CD4-positive, alpha-beta T cell (primary cell): ENCODE data around the gene COX8C. TPM values are rescaled to one million over a fixed set of nuclear protein-coding genes. Genes with fewer than 3 reads are reported as not detected.
"Not testable (repeated sequence)": the region's sequence is repeated elsewhere in the genome, so short reads cannot be mapped to it uniquely, and the experiment has no call there.

ENCODE experiments used
- ATAC-seq: fragments of 200-7000 bp; cut with Tn5 transposase; one replicate; pipeline ENCODE4 v1.10.0; 2022; ENCODE audit warnings: mild to moderate bottlenecking; ENCODE audit not compliant: poor library complexity
- CTCF ChIA-PET: fragments of 350-600 bp; sonication (Branson Sonifier 250); formaldehyde crosslinking; loops from one replicate; lab custom pipeline; 2021; ENCODE audit warnings: antibody characterized with exemption, inconsistent platforms; lab: Charles Lee
- POLR2A ChIA-PET: fragments of 350-600 bp; sonication (Branson Sonifier 250); formaldehyde crosslinking; loops from one replicate; lab custom pipeline; 2021; ENCODE audit warnings: antibody characterized with exemption, inconsistent platforms; lab: Charles Lee
- DNase-seq, 14 experiments: peaks; one replicate each; pipeline ENCODE4 v3.0.0-alpha.2; 2013 to 2020; ENCODE audit warnings: mixed read lengths in 2 of 14
- H3K27ac ChIP-seq, 2 donors: one replicate each; pipeline versions ENCODE4 v1.5.1 to v1.7.0; 2013; ENCODE audit warnings: low read length in 2 of 2, low read depth in 1 of 2, mild to moderate bottlenecking in 1 of 2
- H3K27me3 ChIP-seq, 2 experiments: 1 replicate in 1 of 2; 2 replicates in 1 of 2; pipeline versions ENCODE4 v1.6.1 to v1.7.0; 2013; ENCODE audit warnings: low read length in 2 of 2, control low read depth in 1 of 2, mild to moderate bottlenecking in 1 of 2, moderate library complexity in 1 of 2; ENCODE audit not compliant: insufficient read depth in 2 of 2, control insufficient read depth in 1 of 2
- H3K36me3 ChIP-seq: one replicate; pipeline ENCODE4 v1.6.1; 2013; ENCODE audit warnings: low read length, control low read depth; ENCODE audit not compliant: insufficient read depth
- H3K4me1 ChIP-seq: one replicate; pipeline ENCODE4 v1.6.1; 2013; ENCODE audit warnings: low read length, control low read depth; ENCODE audit not compliant: insufficient read depth
- H3K4me3 ChIP-seq: one replicate; pipeline ENCODE4 v1.5.1; 2013; ENCODE audit warnings: mild to moderate bottlenecking, low read length, moderate library complexity
- H3K9me3 ChIP-seq, 2 experiments: 1 replicate in 1 of 2; 2 replicates in 1 of 2; pipeline versions ENCODE4 v1.6.1 to v1.7.0; 2013; ENCODE audit warnings: low read length in 2 of 2, mild to moderate bottlenecking in 2 of 2, control low read depth in 1 of 2, moderate library complexity in 1 of 2; ENCODE audit not compliant: control insufficient read depth in 1 of 2, insufficient read depth in 1 of 2
- H3K27ac Mint-ChIP-seq: one replicate; pipeline ENCODE4 v1.8.0; 2020; ENCODE audit warnings: mixed read lengths
- H3K27me3 Mint-ChIP-seq: one replicate; pipeline ENCODE4 v1.8.0; 2021; ENCODE audit warnings: mixed read lengths
- H3K36me3 Mint-ChIP-seq: one replicate; pipeline ENCODE4 v1.8.0; 2021; ENCODE audit warnings: low read depth, mixed read lengths
- H3K4me1 Mint-ChIP-seq: one replicate; pipeline ENCODE4 v1.8.0; 2021; ENCODE audit warnings: low read depth, mixed read lengths
- H3K4me3 Mint-ChIP-seq: one replicate; pipeline ENCODE4 v1.8.0; 2020; ENCODE audit warnings: mild to moderate bottlenecking, mixed read lengths
- H3K9me3 Mint-ChIP-seq: one replicate; pipeline ENCODE4 v1.8.0; 2020; ENCODE audit warnings: mixed read lengths
- CTCF ChIP-seq: fragments of 200-600 bp; IDR thresholded peaks from one replicate; pipeline ENCODE4 v1.8.0; 2022; ENCODE audit warnings: antibody characterized with exemption, mild to moderate bottlenecking
- intact Hi-C, 2 experiments: fragments of 100-400 bp; cut with DNase I in 1 of 2; cut with micrococcal nuclease in 1 of 2; formaldehyde crosslinking; loops; one replicate each; pipeline versions ENCODE4 v1.15.1 to v1.9.0; 2023 to 2025; cut with DNase I, micrococcal nuclease
- total RNA-seq, 174 experiments: library from RNA in 2 of 174; stranded (reverse) in 2 of 174; gene quantifications; one replicate each; pipeline ENCODE4 v1.2.3 and lab custom pipeline; 2021 to 2026

COX8C gene
- total RNA-seq, 2 experiments from 2014 or later = not detected

DNA sequence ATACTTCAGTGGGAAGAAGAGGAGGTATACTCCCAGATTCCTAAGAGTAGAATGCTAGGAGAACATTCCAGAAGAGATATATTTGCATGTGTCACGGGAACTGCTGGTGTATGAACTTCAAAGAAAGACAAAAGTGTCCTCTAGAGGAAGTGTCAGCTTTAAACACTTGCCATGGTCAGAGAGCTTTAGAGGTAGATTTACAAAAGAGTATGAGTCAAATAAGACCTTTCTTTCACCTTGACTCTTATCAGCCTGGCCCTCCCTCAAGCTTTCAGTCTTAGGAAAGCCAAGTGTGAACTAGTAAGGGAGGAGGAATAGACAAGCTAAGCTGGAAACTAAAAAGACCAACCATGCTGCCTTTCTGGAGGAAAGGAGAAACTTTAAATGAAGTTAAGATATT is 34.7 kb downstream of the COX8C start:
- Mint-ChIP-seq H3K4me3 (no peak overlapping the region), H3K27me3 (peaks cover 61% of the 10 kb centered on the region), H3K27ac (no peak overlapping the region), H3K9me3 (peaks cover 7% of the 10 kb centered on the region), H3K4me1 (no peaks in the 10 kb centered on the region), H3K36me3 (no peaks in the 10 kb centered on the region)
- no peaks in the 10 kb centered on the region for H3K36me3 ChIP-seq
- ATAC-seq = no peak
- no peak for TF ChIP-seq CTCF
- ChIA-PET POLR2A (interaction anchor here (0.5 kb wide), 1 partner anchor 21 kb away, joined by 3 read pairs; no protein-coding TSS in a partner anchor), CTCF (no interaction called here)
- no peaks in the 10 kb centered on the region for H3K4me1 ChIP-seq
- DNase-seq = no peak
- no peak overlapping the region for H3K4me3 ChIP-seq
- no peak overlapping the region for H3K27ac ChIP-seq
- peaks cover 0 to 7% of the 10 kb centered on the region in 2 experiments for H3K27me3 ChIP-seq
- no peaks in the 10 kb centered on the region for H3K9me3 ChIP-seq
- intact Hi-C loops = no loop called here

- H3K9me3 Mint-ChIP-seq, DNase-seq, ATAC-seq, H3K4me1 ChIP-seq, H3K4me1 Mint-ChIP-seq, H3K4me3 Mint-ChIP-seq, H3K36me3 ChIP-seq, POLR2A ChIA-PET, intact Hi-C loops, H3K27ac ChIP-seq, H3K36me3 Mint-ChIP-seq, H3K4me3 ChIP-seq, CTCF ChIA-PET, H3K27ac Mint-ChIP-seq, H3K9me3 ChIP-seq, H3K27me3 ChIP-seq: not testable (repeated sequence)
- H3K27me3 Mint-ChIP-seq = peaks cover 57% of the 10 kb centered on the region
These were observed 37.3 kb downstream of the COX8C start for GRCh38 chr14:93384256-93384655.

DNA sequence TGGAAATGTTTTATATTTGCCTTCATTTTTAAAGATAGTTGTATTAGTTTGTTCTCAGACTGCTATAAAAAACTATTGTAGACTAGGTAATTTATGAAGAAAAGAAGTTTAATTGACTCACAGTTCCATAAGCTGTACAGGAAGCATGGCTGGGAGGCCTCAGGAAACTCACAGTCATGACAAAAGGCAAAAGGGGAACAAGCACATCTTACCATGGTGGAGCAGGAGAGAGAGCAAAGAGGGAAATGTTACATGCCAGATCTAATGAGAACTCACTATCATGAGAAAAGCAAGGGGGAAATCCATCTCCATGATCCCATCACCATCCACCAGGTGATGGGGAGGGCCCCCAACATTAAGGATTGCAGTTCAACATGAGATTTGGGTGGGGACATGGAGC is 48.2 kb downstream of the COX8C start:
- H3K4me3 ChIP-seq = no peak overlapping the region
- DNase-seq (peak in 2 of 14 experiments; percentile 17 to 37), ATAC-seq (no peak)
- Mint-ChIP-seq H3K4me3 (no peak overlapping the region), H3K9me3 (peaks cover 9% of the 10 kb centered on the region), H3K27me3 (peaks cover 48% of the 10 kb centered on the region), H3K36me3 (no peaks in the 10 kb centered on the region), H3K27ac (no peak overlapping the region), H3K4me1 (no peaks in the 10 kb centered on the region)
- no peak for TF ChIP-seq CTCF
- peaks cover 0 to 13% of the 10 kb centered on the region in 2 experiments for H3K9me3 ChIP-seq
- ChIA-PET POLR2A (no interaction called here), CTCF (no interaction called here)
- H3K4me1 ChIP-seq = no peaks in the 10 kb centered on the region
- no peak overlapping the region for H3K27ac ChIP-seq
- H3K27me3 ChIP-seq = peaks cover 0 to 16% of the 10 kb centered on the region in 2 experiments
- H3K36me3 ChIP-seq = no peaks in the 10 kb centered on the region
- intact Hi-C loops = no loop called here

- H3K27me3 Mint-ChIP-seq = peaks cover 50% of the 10 kb centered on the region
- H3K27ac Mint-ChIP-seq = no peak overlapping the region
- no peaks in the 10 kb centered on the region for H3K36me3 Mint-ChIP-seq
- no peak for ATAC-seq
- no peaks in the 10 kb centered on the region for H3K4me1 Mint-ChIP-seq
- H3K36me3 ChIP-seq = no peaks in the 10 kb centered on the region
- POLR2A ChIA-PET = no interaction called here
- H3K4me3 Mint-ChIP-seq = no peak overlapping the region
- DNase-seq = no peak
- intact Hi-C loops = no loop called here
- H3K4me1 ChIP-seq = no peaks in the 10 kb centered on the region
- TF ChIP-seq CTCF = no peak
- peaks cover 0 to 13% of the 10 kb centered on the region in 2 experiments for H3K9me3 ChIP-seq
- CTCF ChIA-PET = no interaction called here
- H3K4me3 ChIP-seq = no peak overlapping the region
- peaks cover 9% of the 10 kb centered on the region for H3K9me3 Mint-ChIP-seq
- H3K27ac ChIP-seq = no peak overlapping the region
- H3K27me3 ChIP-seq = peaks cover 0 to 16% of the 10 kb centered on the region in 2 experiments
These were observed 49.5 kb downstream of the COX8C start for GRCh38 chr14:93396456-93396855.
